Uterus (tissue), 4 donors: ENCODE measurements around the gene DEFB114. TPM values are rescaled to one million over a fixed set of nuclear protein-coding genes. Genes with fewer than 3 reads are reported as not detected.

Experiments used
- DNase-seq, 2 donors: peaks; one replicate each; pipeline ENCODE4 v3.0.0-alpha.2; 2019 to 2020
- H3K27ac ChIP-seq, 2 donors: fragments of 200-600 bp; sonication (generic); 1 replicate in 1 of 2; 2 replicates in 1 of 2; pipeline ENCODE4 v1.5.1; 2016 to 2018
- H3K27me3 ChIP-seq, 2 donors: fragments of 200-600 bp; sonication (generic); one replicate each; pipeline ENCODE4 v1.5.1; 2018 to 2019; ENCODE audit warnings: control low read depth in 1 of 2
- H3K36me3 ChIP-seq, 2 donors: fragments of 200-600 bp; sonication (generic); one replicate each; pipeline ENCODE4 v1.5.1; 2019; ENCODE audit warnings: control low read depth in 1 of 2
- H3K4me1 ChIP-seq, 2 donors: fragments of 200-600 bp; sonication (generic); one replicate each; pipeline ENCODE4 v1.5.1; 2018 to 2019; ENCODE audit warnings: control low read depth in 1 of 2
- H3K4me3 ChIP-seq, 2 donors: fragments of 200-600 bp; sonication (generic); 1 replicate in 1 of 2; 2 replicates in 1 of 2; pipeline ENCODE4 v1.5.1; 2018 to 2019; ENCODE audit warnings: mild to moderate bottlenecking in 1 of 2
- H3K9me3 ChIP-seq, 2 donors: fragments of 200-600 bp; sonication (generic); one replicate each; pipeline ENCODE4 v1.5.1; 2019; ENCODE audit warnings: control low read depth in 1 of 2
- CTCF ChIP-seq, 4 experiments: fragments of 200-600 bp in 2 of 4; fragments of 450-650 bp in 2 of 4; sonication (generic) in 2 of 4; IDR thresholded peaks; one replicate each; pipeline ENCODE4 v1.5.1; 2016 to 2019; ENCODE audit warnings: antibody characterized with exemption in 4 of 4, mild to moderate bottlenecking in 2 of 4, moderate library complexity in 1 of 4
- POLR2A ChIP-seq, 2 donors: fragments of 450-650 bp; IDR thresholded peaks; one replicate each; pipeline ENCODE4 v1.6.1; 2016; ENCODE audit warnings: antibody characterized with exemption in 2 of 2, mild to moderate bottlenecking in 1 of 2, moderate library complexity in 1 of 2
- intact Hi-C: fragments of 100-400 bp; cut with DNase I; formaldehyde crosslinking; loops from one replicate; pipeline ENCODE4 v1.15.1; 2023; ENCODE audit warnings: low total_unique reads
- total RNA-seq, 4 donors: library from RNA; depleted of rRNA in 3 of 4; stranded (reverse); fragments of >200 nt in 3 of 4; gene quantifications; one replicate each; pipeline versions ENCODE4 v1.1.0 to v1.2.4, GENCODE V29; 2014 to 2023
- donor health status: DM: yes; HTN: yes; CAD: no.

Gene DEFB114
- total RNA-seq, 4 donors from 2014 or later: not detected

DNA sequence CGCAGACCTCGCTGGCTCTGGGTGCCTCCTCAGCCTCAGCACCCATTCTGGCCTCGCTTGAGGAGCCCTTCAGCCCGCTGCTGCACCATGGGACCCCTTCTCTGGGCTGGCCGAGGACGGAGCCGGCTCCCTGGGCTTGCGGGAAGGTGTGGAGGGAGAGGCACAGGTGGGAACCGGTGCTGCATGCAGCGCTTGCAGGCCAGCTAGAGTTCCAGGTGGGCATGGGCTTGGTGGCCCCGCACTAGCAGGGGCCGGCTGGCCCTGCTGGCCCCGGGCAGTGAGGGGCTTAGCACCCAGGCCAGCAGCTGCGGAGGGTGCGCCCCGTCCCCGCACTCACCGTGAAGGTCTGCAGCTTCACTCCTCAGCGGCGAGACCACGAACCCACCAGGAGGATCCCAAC is 30.4 kb downstream of the DEFB114 start:
- Histone ChIP-seq H3K9me3 (no peaks in the 10 kb centered on the region), H3K4me1 (no peaks in the 10 kb centered on the region), H3K27me3 (no peaks in the 10 kb centered on the region), H3K36me3 (no peaks in the 10 kb centered on the region), H3K4me3 (no peak overlapping the region), H3K27ac (no peak overlapping the region)
- TF ChIP-seq CTCF (IDR thresholded peaks at IDR 0.05) (no peak), POLR2A (IDR thresholded peaks at IDR 0.05) (no peak)
- DNase-seq: no peak
- intact Hi-C loops: no loop called here

DNA sequence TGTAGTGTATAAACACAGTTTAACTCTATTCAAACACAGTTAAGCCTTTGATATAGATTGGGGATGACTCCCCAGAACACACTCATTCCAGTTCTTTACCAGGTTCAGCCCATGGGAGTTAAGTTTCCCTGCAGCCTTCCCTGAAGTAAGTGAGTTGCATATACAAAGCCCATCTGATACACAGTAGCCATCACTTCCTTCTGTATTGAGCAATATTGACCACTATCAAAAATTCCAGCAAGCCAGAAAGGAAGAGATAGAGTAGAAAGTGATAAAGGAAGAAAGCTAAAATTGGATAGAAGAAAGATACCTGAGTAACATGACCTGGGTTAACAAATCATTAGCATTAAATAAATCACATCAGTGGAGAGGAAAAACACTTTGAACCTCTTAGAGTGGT is 34.6 kb downstream of the DEFB114 start:
- intact Hi-C loops: no loop called here
- Histone ChIP-seq H3K36me3 (no peaks in the 10 kb centered on the region), H3K4me1 (no peaks in the 10 kb centered on the region), H3K9me3 (no peaks in the 10 kb centered on the region), H3K27ac (no peak overlapping the region), H3K4me3 (no peak overlapping the region), H3K27me3 (no peaks in the 10 kb centered on the region)
- DNase-seq: no peak
- no peak for TF ChIP-seq POLR2A (IDR thresholded peaks at IDR 0.05)
- no peak for TF ChIP-seq CTCF (IDR thresholded peaks at IDR 0.05)

DNA sequence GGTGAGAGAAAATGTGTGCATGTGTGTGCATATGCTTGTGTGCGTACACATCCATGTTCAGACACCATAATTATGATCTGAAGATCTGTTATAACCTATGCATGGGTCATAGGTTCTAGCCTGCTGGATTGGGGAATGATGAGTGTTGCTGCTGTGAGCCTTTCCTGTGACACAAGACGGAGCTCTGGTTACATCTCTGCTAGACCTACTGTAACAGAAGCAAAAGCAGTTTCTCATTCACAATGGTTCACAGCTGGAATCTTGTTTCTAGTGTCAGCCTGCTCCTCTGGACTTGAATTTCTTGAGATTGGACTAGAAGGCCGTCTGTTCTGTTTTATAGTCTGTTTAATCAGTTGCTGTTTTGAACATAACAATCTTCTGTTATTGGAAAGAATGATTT is 40.1 kb downstream of the DEFB114 start:
- Histone ChIP-seq H3K36me3 (no peaks in the 10 kb centered on the region), H3K27me3 (no peaks in the 10 kb centered on the region), H3K27ac (no peak overlapping the region), H3K4me1 (no peaks in the 10 kb centered on the region), H3K9me3 (no peaks in the 10 kb centered on the region), H3K4me3 (no peak overlapping the region)
- TF ChIP-seq CTCF (IDR thresholded peaks at IDR 0.05) (no peak), POLR2A (IDR thresholded peaks at IDR 0.05) (no peak)
- intact Hi-C loops: no loop called here
- no peak for DNase-seq

DNA sequence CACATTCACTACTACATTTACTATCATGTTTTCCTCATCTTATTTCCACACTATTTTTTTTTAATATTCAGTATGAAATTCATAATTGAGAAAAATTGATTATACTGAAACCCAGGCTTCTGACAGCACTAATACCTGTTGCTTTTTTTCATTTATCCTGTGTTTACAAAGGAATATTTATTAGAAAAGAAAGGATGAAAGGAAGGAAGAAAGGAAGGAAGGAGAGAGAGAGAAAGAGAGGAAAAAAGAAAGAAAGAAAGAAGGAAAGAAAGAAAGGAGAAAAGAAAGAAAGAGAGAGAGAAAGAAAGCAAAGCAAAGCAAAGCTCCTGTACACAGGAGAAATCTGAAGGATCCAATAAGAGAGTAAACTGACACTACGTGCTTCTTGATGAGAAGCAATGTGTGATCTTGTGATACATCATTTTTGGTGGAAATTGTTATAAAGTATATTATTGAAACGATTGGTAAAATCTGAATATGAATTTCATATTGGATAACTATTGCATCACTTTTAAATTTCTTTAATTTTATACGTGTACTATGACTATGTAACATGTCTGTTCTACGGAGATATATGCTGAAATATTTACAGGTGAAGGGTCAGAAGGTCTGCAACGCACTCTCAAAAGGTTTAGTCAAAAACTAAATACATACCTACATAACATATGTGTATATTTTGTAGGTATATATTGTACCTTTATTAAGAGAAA is 43.9 kb downstream of the DEFB114 start:
- no peak for TF ChIP-seq POLR2A (IDR thresholded peaks at IDR 0.05)
- no peak for DNase-seq
- Histone ChIP-seq H3K27ac (no peak overlapping the region), H3K4me3 (no peak overlapping the region), H3K4me1 (no peaks in the 10 kb centered on the region), H3K9me3 (no peaks in the 10 kb centered on the region), H3K27me3 (no peaks in the 10 kb centered on the region), H3K36me3 (no peaks in the 10 kb centered on the region)
- intact Hi-C loops: no loop called here

DNA sequence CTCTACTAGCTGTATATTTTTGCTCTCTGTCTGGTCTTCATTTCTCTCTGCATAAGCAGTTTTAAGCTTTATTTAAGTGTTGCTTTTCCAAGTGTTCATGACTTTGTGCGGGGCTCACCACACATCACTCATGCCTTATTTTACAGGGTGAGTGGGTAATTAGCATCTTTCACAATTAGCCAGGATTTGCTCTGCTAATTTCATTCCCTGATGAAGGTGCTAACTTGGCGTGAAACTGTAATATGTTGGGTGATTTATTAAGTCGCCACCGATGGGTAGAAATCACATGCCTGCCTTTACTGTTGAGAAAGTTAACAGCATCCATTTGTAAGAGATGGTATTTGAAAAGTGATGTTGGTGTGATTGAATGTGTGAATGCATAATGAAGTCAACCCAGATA is 44.7 kb downstream of the DEFB114 start:
- TF ChIP-seq CTCF (IDR thresholded peaks at IDR 0.05) (no peak), POLR2A (IDR thresholded peaks at IDR 0.05) (no peak)
- intact Hi-C loops: no loop called here
- Histone ChIP-seq H3K27ac (no peak overlapping the region), H3K36me3 (no peaks in the 10 kb centered on the region), H3K27me3 (no peaks in the 10 kb centered on the region), H3K9me3 (no peaks in the 10 kb centered on the region), H3K4me1 (no peaks in the 10 kb centered on the region), H3K4me3 (no peak overlapping the region)
- DNase-seq: no peak

DNA sequence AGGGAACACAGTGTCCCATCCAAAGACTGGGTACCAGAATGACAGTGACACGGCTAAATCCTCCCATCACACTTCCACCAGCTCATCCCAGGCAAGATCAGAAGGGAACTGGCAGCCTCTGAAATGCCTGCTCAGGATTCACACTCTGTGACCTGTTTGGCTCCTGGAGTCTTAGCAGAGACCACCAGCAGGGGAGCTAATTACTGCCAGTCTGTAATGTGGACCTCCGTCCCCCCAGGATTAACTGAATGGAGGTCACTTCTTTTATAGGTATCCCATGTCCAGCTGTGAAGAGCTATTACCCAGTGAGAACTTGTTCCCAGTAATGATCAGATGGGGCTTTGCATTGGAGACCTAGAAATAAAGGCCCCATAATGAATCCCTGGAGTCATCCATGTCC is 45.2 kb downstream of the DEFB114 start:
- Histone ChIP-seq H3K4me1 (no peaks in the 10 kb centered on the region), H3K36me3 (no peaks in the 10 kb centered on the region), H3K4me3 (no peak overlapping the region), H3K9me3 (no peaks in the 10 kb centered on the region), H3K27ac (no peak overlapping the region), H3K27me3 (no peaks in the 10 kb centered on the region)
- TF ChIP-seq POLR2A (IDR thresholded peaks at IDR 0.05) (no peak), CTCF (IDR thresholded peaks at IDR 0.05) (no peak)
- DNase-seq: no peak
- intact Hi-C loops: no loop called here
